Stimulated activated CD8-positive, alpha-beta memory T cell treated with anti-CD3 and anti-CD28 coated beads, Interleukin-12 subunit alpha, Interleukin-12 subunit beta, amount 100 ng/mL, for 4 hours (primary cell): ENCODE measurements around the gene TAF4.
A peak's percentile ranks its signal among the peaks of the same experiment; 100 is the strongest.

Experiments
- DNase-seq: peaks from one replicate; pipeline ENCODE4 v3.0.0-alpha.2; 2020; ENCODE audit warnings: low read depth

Gene TAF4

DNA sequence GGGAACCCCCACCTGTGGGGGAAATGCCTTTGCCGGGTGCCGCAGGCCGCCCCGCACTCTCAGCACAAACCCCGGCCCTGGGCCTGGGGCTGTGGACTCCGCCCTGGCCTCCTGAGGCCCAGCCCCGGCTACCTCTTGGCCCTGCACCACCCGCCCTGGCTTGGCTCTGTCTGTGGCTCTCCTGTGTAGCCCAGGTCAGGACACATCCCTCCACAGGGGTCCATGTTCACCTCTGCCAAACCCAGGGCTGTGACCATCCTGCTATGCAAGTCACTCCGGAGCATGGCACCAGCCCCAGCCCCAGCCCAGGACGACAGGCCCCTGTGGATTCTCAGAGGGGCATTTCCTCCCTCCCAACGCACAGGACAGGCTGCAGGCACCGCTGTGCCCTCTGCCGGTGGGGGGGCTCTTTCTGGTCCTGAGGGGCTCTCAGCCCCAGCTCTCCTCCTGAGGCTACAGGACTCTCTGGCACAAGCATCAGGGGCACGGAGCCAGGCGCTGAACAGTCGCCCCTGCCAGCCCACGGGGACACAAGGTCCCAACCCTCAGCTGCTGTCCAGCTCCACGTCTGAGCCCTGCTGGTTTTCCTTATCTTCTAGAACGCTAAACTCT lies 45.7 kb downstream of the TAF4 start:
- DNase-seq, result no peak

DNA sequence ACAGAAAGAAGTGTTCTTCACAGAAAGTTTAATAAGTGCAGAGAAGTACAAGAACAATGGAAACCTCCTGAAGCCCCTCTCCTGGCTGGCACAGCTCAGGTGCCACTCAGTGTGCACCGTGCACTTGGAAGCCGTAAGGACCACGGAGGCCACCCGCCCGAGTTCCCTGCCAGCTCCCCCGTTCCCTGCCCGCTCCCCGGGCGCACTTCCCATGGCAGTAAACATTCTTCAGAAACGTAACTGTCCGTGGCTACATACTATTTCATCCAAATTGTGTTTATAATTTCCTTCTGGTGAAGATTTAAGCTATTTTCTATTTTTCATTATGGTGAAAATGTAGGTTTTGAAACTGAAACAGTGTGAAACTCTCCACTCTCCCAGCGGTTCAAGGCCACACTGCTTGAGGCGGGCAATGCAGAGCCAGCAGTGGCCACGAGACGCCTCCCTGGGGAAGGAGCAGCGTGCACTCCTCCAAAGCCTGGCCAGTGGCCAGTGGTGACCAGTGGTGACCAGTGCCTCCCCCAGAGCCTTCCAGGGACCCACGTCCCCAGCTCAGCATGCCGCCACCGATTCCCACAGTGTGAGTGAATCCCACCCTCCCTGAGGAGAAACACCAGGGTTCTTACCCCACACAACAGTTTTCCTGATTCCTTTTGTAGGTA lies 46.4 kb downstream of the TAF4 start:
- no peak for DNase-seq

DNA sequence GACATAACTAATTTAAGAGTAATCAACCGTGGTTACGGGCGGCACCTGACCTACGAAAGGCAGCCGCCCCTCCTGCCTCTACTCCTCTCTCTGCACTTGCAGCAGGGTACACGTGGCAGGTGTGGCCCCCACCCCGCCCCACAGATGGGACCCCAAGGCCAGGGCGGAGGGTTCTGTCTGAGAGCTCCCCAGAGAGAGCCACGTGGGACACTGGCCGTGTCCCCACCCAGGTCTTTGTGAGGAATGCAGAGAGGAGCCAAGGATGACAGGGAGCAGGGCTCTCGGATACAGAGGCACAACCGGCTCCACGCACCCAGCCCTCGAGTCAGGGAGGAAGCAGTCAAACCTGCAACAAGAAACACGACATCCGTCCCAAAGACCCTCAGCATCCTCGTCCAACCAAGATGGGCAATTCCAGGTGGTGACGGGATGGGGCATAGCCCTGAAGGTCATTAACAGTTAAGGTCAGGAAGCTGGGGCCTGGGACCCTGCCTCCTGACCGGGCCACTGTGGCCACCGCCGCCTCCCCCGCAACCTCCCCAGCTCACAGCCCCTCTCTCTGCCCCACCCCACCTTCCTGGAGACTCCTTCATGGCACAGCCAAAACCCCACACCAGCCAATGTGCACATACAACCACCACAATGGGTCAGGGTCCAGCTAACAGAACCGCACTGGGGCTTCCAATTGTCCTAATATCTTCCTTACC lies 47.1 kb downstream of the TAF4 start:
- no peak for DNase-seq

GRCh38 chr20:62015540-62016288 lies 50.0 kb downstream of the TAF4 start:
- DNase-seq, result no peak

DNA sequence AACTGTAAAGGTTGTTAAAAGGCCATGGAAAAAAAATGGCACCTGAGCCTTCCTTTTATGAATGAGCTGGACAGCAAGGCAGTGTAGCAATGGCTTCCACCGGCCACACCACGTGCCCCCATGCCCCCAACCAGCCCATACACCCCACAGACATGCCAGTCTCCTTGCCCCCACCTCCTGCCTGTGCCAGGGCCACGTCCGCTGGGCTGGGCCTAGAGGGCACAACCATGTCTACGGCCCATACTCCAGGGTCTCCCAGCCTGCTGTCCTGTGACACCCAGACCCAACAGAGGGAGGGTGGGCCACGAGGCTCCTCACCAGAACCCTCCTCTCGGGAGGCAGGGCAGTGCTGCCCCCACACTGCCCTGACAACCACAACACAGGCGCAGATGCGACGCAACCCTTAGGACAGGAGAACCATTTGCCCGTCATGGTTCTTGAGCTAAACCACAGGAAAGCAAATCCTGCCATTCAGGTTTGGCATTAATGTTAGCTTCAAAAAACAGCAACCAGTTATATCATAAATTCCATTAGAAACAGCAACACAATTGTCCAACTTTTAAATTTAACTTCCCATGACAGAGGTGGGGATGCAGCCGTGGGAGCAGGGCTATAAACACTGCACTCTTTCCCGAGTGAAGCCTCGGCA lies 50.7 kb downstream of the TAF4 start:
- DNase-seq, result no peak

GRCh38 chr20:62014488-62014775 lies 51.2 kb downstream of the TAF4 start:
- no peak for DNase-seq

DNA sequence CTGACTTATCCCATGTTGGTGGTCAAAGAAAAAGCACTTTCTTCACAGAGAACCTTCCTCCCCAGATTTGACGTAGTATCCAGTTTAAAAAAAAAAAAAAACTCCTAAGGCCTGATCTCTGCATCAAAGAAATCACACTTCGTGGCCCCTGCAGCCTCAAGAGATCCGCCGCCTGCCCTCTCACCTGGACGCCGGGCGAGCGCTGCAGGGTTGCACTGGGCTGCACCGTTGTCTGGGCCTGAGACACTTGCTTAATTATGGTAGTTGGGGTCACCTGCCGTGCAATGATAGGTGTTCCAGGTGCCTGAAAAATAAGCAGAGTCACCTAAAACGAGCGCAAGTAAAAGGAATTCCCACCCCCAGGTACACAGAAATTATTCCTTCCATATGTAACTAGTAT lies 53.0 kb downstream of the TAF4 start:
- DNase-seq, result no peak

GRCh38 chr20:62011938-62012534 lies 53.6 kb downstream of the TAF4 start:
- no peak for DNase-seq

DNA sequence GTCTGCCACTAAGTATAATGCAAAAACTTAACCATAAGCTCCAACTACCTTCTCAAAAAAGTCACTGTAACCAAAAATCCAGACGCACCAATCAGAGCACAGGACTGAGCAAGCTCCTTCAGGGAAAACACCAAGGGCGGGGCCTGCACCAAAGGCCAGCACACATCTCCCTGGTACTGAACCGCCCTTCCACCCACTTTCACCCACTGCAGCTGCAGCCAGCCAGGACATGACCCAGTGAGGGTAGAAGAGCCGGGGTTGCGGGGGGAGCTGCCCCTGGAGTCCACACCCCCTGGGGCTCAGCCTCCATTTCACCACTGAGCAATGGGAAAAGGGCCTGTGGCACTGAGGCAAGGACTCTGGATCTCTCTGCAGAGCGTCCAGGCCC lies 54.3 kb downstream of the TAF4 start:
- no peak for DNase-seq

DNA sequence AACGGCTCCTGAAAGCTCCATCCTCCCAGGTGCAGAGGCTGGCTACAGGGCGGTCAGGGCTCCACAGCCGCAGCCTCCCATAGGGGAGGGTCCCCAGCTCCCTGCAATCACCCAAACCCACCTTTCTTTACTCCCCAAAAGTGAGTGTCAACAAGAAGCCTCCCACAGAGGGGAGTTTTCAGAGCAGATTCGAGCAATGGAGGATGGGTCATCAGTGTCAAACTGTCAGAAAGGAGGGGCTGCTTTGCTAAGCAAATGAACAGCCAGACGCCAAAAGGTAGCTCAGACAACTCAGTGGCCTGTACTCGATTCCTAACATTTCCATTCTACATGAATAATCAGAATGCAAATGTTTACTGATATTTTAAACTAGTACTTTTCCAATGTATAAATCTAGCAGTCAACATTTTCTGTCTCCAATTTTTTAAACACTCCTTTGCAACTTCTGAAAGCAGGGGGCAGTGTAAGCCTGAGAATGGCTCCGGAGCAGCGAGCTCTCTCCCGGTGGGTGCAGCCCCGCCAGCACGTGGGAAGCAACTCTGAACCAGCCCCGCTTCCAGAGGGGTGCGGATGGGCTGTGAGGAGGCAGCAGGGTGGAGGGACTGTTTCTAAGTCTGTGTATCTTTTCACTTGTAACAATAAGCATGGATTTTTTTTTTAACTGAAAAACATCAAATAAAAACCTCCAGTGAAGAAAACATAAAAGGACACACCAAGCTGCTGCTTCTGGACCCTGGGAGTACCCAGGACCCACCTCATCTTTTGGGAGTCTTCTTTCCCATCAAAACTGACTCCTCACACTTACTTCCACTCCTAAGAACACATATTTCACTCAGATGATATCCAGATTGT lies 54.9 kb downstream of the TAF4 start:
- peak; percentile 19 for DNase-seq

- no peak for DNase-seq
Observed at GRCh38 chr20:62009869-62010445, 55.7 kb downstream of the TAF4 start.

DNA sequence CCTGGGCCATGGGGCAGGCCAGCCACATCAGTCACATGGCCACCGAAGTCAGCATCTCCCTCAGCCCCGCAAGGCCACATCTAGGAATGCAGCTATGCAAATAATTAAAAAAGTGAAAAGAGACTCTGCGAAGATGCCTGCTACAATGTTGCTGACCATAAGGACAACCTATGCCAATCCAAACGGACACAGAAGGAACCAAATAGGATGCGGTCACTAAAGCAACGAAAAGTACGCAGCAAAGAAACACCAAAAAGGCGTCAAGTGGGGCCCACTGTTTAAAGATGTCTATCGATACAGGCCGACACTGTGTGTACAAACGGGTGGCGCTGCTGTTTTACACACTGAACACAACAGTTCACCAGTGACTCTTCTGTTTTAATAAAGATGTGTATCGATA lies 56.4 kb downstream of the TAF4 start:
- no peak for DNase-seq

DNA sequence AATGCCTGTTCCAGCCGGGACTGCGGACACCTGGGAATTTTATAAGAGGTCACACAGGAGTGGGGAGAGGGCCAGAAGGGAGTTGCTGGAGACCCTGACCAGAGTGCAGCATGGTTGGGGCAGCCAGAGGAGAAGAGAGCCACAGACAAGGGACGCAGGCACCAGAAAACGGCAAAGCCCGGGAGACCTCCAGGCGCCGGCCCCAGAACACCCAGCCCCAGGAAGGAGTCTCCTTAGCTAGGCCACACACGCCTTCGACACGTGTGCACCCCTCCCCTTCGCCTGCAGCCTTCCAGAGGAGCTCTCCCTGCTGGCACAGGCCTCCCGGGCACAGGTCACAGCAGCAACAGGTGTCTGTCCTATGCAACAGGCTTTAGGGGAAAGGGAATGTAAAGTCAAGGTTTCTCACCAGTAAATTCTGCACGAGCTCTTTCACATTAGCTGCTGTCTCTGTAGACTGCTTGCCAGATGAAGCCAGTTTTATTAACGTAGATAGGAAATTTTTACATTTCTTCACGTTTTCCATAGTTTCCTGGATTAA lies 57.0 kb downstream of the TAF4 start:
- no peak for DNase-seq

- no peak for DNase-seq
Observed at GRCh38 chr20:62007127-62007647, 58.5 kb downstream of the TAF4 start.

GRCh38 chr20:62006482-62006881 lies 59.2 kb downstream of the TAF4 start:
- no peak for DNase-seq

DNA sequence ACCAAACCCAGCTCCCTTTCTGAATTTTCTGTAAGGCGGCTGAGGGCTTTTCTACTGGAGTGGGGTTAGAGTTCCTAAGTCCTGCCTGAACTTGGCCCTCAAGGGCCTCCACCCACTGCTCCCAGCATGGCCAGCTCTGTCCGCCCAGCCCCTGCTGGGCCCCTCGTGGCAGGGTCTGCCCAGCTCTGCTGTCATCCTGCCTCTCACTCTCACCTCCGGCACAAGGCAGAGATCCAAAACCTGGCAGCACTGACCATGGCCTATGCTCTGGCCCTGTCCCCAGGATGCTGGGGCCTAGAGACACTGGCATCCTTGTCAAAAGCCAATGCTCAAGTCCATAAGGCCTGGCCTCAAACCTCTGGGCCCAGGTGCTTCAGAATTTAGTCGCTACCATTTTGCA lies 61.1 kb downstream of the TAF4 start:
- DNase-seq, result no peak

- DNase-seq, result no peak
Observed at GRCh38 chr20:62003567-62004405, 61.9 kb downstream of the TAF4 start.

- no peak for DNase-seq
Observed at GRCh38 chr20:62002882-62003480, 62.7 kb downstream of the TAF4 start.

DNA sequence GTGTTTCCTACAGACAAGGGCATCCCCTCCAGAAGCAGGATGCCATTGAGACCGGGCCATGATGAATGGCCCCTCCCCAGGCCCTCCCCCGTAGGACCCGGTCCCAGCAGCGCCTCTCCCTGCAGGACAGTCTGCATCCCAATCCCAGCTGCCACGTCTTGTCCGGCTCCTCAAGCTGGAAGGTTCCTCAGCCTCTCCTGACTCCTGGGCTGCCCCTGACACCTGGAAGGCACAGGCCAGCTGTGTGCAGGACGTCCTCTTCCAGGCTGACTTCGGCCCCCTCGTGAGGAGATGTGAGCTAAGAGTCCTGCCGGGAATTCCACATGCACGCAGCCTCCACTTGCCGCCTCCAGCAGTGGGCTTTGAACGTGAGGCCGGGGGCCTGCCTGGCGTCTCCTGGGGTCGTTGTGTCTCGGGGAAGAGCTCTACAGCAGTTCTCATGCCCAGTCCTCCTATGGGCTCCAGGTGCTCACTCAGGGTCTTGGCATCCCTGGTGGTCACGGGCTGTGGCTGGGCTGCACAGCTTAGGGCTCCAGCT lies 64.4 kb downstream of the TAF4 start:
- no peak for DNase-seq
